HUES64 (cell line): ENCODE data around the gene RAB3A.

Experiments
- H3K27ac ChIP-seq: 2 replicates; pipeline ENCODE4 v1.7.0; 2013; ENCODE audit warnings: low read depth, low read length, inconsistent platforms
- H3K27me3 ChIP-seq: 2 replicates; pipeline ENCODE4 v1.6.1; 2013; ENCODE audit warnings: mild to moderate bottlenecking, low read length; ENCODE audit not compliant: insufficient read depth
- H3K36me3 ChIP-seq: 2 replicates; pipeline ENCODE4 v1.6.1; 2013; ENCODE audit warnings: mild to moderate bottlenecking, low read length; ENCODE audit not compliant: insufficient read depth
- H3K4me1 ChIP-seq: 2 replicates; pipeline ENCODE4 v1.6.1; 2013; ENCODE audit warnings: mild to moderate bottlenecking, low read length, moderate library complexity; ENCODE audit not compliant: insufficient read depth
- H3K4me3 ChIP-seq: 2 replicates; pipeline ENCODE4 v1.5.1; 2013; ENCODE audit warnings: mild to moderate bottlenecking, low read length, moderate library complexity
- H3K9ac ChIP-seq: 2 replicates; pipeline ENCODE4 v1.6.1; 2013; ENCODE audit warnings: mild to moderate bottlenecking, low read depth, low read length
- H3K9me3 ChIP-seq: 2 replicates; pipeline ENCODE4 v1.6.1; 2013; ENCODE audit warnings: low read depth, low read length; ENCODE audit not compliant: insufficient read depth
- WGBS: fragments of 150-250, 120-280 bp; methylation state at CpG from one replicate; pipeline ENCODE4 v1.1.7; 2013; ENCODE audit warnings: missing lambda C conversion rate; 5-methylcytosine and 5-hydroxymethylcytosine counted together

Gene RAB3A

DNA sequence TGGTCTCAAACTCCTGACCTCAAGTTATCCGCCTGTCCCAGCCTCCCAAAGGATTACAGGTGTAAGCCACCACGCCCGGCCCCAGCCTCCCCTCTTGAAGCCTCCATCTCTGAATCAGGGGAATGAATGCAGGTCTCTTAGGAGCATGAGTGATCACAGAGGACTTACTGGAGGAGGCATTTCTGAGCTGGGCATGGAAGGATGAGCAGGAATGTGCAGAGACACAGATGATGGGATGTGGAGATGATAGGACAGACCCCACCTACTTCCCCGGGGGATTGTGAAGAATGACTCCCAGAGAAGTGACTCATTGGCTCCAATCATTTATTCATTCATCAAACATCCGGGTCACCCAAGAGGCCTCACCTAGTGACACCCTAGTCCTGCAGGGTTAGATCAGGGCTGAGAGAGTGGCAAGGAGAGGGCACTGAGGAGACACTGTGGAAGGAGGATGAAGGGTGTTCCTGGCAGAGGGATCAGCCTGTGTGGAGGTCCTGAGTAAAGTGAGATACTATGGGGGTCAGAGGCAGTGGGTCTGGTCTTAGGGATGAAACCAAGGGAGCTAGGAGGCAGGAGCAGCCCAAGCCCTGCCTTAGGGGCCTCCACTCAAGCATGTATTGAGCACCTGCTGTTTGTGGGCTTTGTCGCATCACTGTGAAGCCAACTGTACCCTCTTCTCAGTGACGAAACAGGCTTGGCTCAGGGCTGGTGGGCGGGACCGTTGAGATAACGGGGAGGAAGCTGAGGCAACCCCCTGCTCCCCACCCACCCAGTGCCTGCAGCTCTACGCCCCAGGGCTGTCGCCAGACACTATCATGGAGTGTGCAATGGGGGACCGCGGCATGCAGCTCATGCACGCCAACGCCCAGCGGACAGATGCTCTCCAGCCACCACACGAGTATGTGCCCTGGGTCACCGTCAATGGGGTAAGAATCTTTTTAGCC, 27.2 kb downstream of the RAB3A start:
- Histone ChIP-seq H3K4me3 (no peak overlapping the region), H3K27ac (no peak overlapping the region), H3K9ac (no peak overlapping the region), H3K36me3 (no peaks in the 10 kb centered on the region), H3K4me1 (no peaks in the 10 kb centered on the region), H3K27me3 (peaks cover 20% of the 10 kb centered on the region), H3K9me3 (no peaks in the 10 kb centered on the region)
- WGBS = 90% methylated on average over 19 of the region's 19 CpGs

DNA sequence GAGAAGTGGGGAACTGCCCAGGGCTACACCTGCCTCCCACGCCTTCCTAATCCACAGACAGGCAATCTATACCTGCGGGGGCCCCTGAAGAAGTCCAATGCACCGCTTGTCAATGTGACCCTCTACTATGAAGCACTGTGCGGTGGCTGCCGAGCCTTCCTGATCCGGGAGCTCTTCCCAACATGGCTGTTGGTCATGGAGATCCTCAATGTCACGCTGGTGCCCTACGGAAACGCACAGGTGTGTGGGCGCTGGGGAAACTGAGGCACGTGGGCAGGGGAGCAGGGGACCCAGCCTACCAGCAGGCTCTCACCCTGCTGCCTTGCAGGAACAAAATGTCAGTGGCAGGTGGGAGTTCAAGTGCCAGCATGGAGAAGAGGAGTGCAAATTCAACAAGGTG, 28.9 kb downstream of the RAB3A start:
- Histone ChIP-seq H3K9me3 (no peaks in the 10 kb centered on the region), H3K27me3 (peaks cover 20% of the 10 kb centered on the region), H3K27ac (no peak overlapping the region), H3K4me1 (no peaks in the 10 kb centered on the region), H3K36me3 (0 out of 2 replicates have a peak, but pooled peaks cover 3% of the 10 kb centered on the region), H3K4me3 (no peak overlapping the region), H3K9ac (no peak overlapping the region)
- WGBS = 92% methylated on average over 11 of the region's 11 CpGs

GRCh38 chr19:18173572-18174288, 30.1 kb downstream of the RAB3A start, which contains the start of gene IFI30:
Gene IFI30 (plus strand): TSS chr19:18173813. CDS start chr19:18173842, 29 bp downstream.
- Histone ChIP-seq H3K9ac (peak within 1 kb of the TSS; percentile 13), H3K4me3 (peak within 1 kb of the TSS; percentile 61), H3K27ac (no peak within 1 kb of the TSS), H3K27me3 (peaks cover 20% of the 10 kb centered on the region), H3K36me3 (peaks cover 13% of the 10 kb centered on the region), H3K4me1 (no peaks in the 10 kb centered on the region), H3K9me3 (no peaks in the 10 kb centered on the region)
- WGBS = 2% methylated on average over 47 of the region's 47 CpGs

GRCh38 chr19:18173054-18173571, 30.7 kb downstream of the RAB3A start:
- Histone ChIP-seq H3K9ac (no peak overlapping the region), H3K36me3 (peaks cover 15% of the 10 kb centered on the region), H3K9me3 (no peaks in the 10 kb centered on the region), H3K4me3 (peak overlapping the region; percentile 61), H3K27me3 (peaks cover 20% of the 10 kb centered on the region), H3K4me1 (no peaks in the 10 kb centered on the region), H3K27ac (no peak overlapping the region)
- 81% methylated on average over 18 of the region's 18 CpGs for WGBS

- no peak overlapping the region for H3K4me3 ChIP-seq
- H3K27ac ChIP-seq = no peak overlapping the region
- H3K9ac ChIP-seq = no peak overlapping the region
- H3K9me3 ChIP-seq = no peaks in the 10 kb centered on the region
- no peaks in the 10 kb centered on the region for H3K4me1 ChIP-seq
- H3K27me3 ChIP-seq = peaks cover 20% of the 10 kb centered on the region
- peaks cover 21% of the 10 kb centered on the region for H3K36me3 ChIP-seq
- 90% methylated on average over 7 of the region's 7 CpGs for WGBS
Measured at GRCh38 chr19:18172331-18173053, 31.4 kb downstream of the RAB3A start.

DNA sequence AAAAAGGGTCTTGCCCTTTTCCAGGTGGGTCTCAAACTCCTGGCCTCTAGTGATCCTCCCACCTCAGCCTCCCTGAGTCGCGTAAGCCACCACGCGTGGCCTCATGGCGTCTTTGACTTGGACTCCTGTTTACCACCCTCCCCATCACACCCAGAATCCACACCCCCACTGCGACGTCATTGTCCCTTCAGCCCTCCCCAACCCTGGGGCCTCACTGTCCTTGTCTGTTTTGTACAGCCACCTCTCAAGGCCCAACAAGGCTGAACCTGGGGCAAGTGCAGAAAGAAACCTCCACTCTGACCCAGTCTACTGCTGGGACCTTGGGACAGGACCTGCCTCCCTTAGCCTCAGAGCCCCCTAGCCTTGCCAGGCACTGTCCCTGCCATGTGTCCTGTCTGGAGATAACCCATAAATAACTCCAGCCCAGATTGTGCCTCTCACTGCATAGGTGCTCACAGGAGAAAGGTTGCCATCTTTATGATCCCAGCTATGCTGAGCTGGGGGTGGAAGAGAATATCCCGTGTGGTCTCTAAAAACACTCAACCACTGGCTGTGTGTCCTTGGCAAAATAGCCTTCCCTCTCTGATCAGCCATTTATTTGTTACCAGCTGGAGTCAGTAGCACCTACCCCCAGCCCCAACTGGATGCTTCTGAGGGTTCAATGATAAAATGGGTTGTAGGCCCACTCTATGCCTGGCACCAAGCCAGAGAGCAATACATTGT, 32.1 kb downstream of the RAB3A start:
- Histone ChIP-seq H3K9ac (no peak overlapping the region), H3K27ac (no peak overlapping the region), H3K36me3 (peaks cover 28% of the 10 kb centered on the region), H3K4me1 (no peaks in the 10 kb centered on the region), H3K9me3 (no peaks in the 10 kb centered on the region), H3K27me3 (peaks cover 20% of the 10 kb centered on the region), H3K4me3 (no peak overlapping the region)
- WGBS = 88% methylated on average over 8 of the region's 8 CpGs

DNA sequence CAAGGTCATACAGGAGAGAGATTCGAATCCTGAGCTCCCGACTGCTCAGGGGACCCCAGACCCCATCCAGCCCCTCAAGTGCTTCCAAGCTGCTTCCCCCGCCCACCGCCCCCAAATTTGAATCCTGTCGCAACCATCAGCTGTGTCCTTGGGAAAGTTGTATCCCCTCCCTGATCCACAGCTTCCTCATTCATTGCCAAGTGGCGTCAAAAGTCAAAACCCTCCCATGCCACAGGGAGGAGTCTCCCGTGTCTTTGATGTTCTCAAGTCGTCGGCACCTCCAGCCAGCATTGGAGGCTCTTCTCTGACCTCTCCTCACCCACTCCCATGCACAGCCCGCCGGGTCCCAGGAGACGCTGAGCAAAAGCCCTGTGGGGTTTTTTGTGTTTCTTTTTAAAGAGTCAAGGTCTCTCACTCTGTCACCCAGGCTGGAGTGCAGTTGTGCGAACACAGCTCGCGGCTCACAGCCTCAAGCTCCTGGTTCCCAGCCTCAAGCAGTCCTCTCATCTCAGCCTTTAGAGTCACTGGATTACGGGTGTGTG, 33.1 kb downstream of the RAB3A start:
- Histone ChIP-seq H3K27me3 (peaks cover 20% of the 10 kb centered on the region), H3K4me3 (no peak overlapping the region), H3K4me1 (no peaks in the 10 kb centered on the region), H3K27ac (no peak overlapping the region), H3K9me3 (no peaks in the 10 kb centered on the region), H3K9ac (no peak overlapping the region), H3K36me3 (peaks cover 36% of the 10 kb centered on the region)
- WGBS = 90% methylated on average over 15 of the region's 16 CpGs

DNA sequence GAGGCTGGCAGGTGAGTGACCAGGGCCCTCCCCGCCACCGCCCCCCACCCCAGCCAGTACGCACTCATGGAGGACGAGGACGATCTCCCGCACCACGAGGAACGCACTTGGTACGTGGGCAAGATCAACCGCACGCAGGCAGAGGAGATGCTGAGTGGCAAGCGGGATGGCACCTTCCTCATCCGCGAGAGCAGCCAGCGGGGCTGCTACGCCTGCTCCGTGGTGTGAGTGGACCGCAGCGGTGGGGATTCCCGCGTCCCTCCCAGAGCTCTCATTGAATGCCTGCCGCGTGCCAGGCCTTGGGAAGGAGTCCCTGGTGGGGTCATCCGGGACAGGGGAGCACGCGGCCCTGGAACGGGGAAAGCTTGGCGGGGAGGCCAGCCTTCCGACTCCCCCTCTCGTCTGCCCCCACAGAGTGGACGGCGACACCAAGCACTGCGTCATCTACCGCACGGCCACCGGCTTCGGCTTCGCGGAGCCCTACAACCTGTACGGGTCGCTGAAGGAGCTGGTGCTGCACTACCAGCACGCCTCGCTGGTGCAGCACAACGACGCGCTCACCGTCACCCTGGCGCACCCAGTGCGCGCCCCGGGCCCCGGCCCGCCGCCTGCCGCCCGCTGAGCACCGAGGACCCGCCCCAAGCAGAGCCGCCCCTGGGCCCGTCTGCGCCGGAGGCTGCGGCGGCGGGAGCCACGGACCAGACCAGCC, 35.0 kb downstream of the RAB3A start:
- 96% methylated on average over 66 of the region's 66 CpGs for WGBS
- no peak overlapping the region for H3K27ac ChIP-seq

DNA sequence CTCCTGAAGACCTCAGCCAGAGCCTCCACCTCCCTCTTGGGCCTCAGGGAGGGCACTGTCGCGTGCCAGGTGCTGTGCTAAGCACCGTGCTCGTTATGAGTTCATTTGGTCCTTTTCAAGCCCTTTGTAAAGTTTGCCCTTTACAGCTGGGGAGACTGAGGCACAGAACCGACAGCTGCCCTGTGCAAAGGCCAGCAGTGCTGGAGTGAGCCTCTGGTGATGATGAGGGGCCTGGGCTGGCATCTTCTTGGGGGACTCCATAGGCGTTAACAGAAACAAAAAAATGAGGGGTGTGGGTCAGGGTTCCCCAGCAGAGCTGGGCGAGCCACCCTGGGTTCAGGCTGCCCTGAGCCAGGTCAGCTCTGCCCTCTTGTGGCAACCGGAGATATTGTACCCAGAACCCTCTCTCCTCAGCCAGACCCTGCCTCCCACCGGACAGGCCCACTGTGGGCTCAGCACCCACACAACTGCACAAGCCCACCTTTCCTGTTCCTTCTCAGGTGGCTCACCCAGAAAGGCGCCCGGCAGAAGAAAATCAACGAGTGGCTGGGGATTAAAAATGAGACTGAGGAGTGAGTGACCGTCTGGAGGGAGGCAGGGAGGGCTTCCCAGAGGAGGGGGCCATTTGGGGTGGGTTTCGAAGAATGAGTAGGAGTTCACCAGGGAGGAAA, 35.7 kb downstream of the RAB3A start:
- Histone ChIP-seq H3K36me3 (peaks cover 58% of the 10 kb centered on the region), H3K4me1 (no peaks in the 10 kb centered on the region), H3K27ac (no peak overlapping the region), H3K4me3 (no peak overlapping the region), H3K9me3 (no peaks in the 10 kb centered on the region), H3K27me3 (no peaks in the 10 kb centered on the region), H3K9ac (no peak overlapping the region)
- WGBS = 79% methylated on average over 14 of the region's 14 CpGs

More for the DNA sequence above, 35.0 kb downstream of the RAB3A start:
- H3K4me3 ChIP-seq = no peak overlapping the region
- H3K9ac ChIP-seq = no peak overlapping the region
- H3K36me3 ChIP-seq = peaks cover 51% of the 10 kb centered on the region
- H3K9me3 ChIP-seq = no peaks in the 10 kb centered on the region
- H3K4me1 ChIP-seq = no peaks in the 10 kb centered on the region
- H3K27me3 ChIP-seq = peaks cover 2% of the 10 kb centered on the region; the same call in 1 of the 2 replicates
